ENCODE measurements around the gene POU2AF1. TPM values are rescaled to one million over a fixed set of nuclear protein-coding genes. Genes with fewer than 3 reads are reported as not detected.

POU2AF1 gene
- total and polyA plus RNA-seq, 2 of the 8 experiments (the other 6 are each of a cell fraction or from before 2014, with no cell fraction given) = not detected

- Histone ChIP-seq H3K4me1 (replicated peaks in 1 of 4; ENCODE audit: control insufficient read depth in 3 of 4, insufficient read depth in 4 of 4, low read length in 3 of 4) (peaks cover 0 to 7% (median 1%) of the 10 kb centered on the region in 4 experiments; a peak in 3 of 7 replicates), H3K9ac (replicated peaks in 1 of 4; ENCODE audit: extremely low read depth in 1 of 4, low read depth in 3 of 4, low read length in 3 of 4) (no peak overlapping the region), H2BK5ac (ENCODE audit: low read depth, low read length) (no peak overlapping the region), H4K8ac (ENCODE audit: extremely low read depth, insufficient read depth, low read length) (no peak overlapping the region), H3K27me3 (replicated peaks in 1 of 4; ENCODE audit: control insufficient read depth in 3 of 4, extremely low read depth in 1 of 4, insufficient read depth in 3 of 4, low read length in 3 of 4) (no peaks in the 10 kb centered on the region), H2AFZ (ENCODE audit: low read length) (no peak overlapping the region), H4K5ac (ENCODE audit: insufficient read length, low read depth, low read length) (no peak overlapping the region), H3K36me3 (ENCODE audit: control insufficient read depth in 2 of 4, insufficient read depth in 4 of 4, low read length in 3 of 4) (no peaks in the 10 kb centered on the region), H3K27ac (ENCODE audit: low read depth, low read length) (no peak overlapping the region), H2BK12ac (ENCODE audit: low read depth, low read length) (no peak overlapping the region), H3K56ac (replicated peaks; ENCODE audit: insufficient read length, low read depth, low read length) (no peak overlapping the region), H2BK20ac (ENCODE audit: low read length) (no peak overlapping the region), H3K4ac (replicated peaks; ENCODE audit: insufficient read length, low read depth, low read length) (no peak overlapping the region), H3K4me2 (ENCODE audit: insufficient read depth in 1 of 2, low read depth in 2 of 2, low read length in 2 of 2) (no peak overlapping the region), H3K9me3 (ENCODE audit: insufficient read depth in 2 of 2, low read depth in 1 of 2, low read length in 1 of 2) (no peaks in the 10 kb centered on the region), H2AK5ac (ENCODE audit: low read depth, low read length) (no peak overlapping the region), H4K20me1 (replicated peaks in 1 of 2; ENCODE audit: control insufficient read depth in 1 of 2, insufficient read depth in 2 of 2, low read length in 2 of 2) (no peaks in the 10 kb centered on the region), H3K4me3 (ENCODE audit: extremely low read depth in 1 of 4, insufficient read depth in 2 of 4, low read depth in 3 of 4, low read length in 4 of 4) (no peak overlapping the region), H3K14ac (ENCODE audit: insufficient read length) (no peak overlapping the region), H3K23ac (ENCODE audit: insufficient read length) (no peak overlapping the region), H4K91ac (replicated peaks; ENCODE audit: insufficient read length, low read length) (no peak overlapping the region), H3K79me1 (ENCODE audit: low read depth, low read length) (no peaks in the 10 kb centered on the region), H3K18ac (ENCODE audit: extremely low read depth, low read length) (no peak overlapping the region), H2BK15ac (ENCODE audit: low read length) (no peak overlapping the region), H2BK120ac (replicated peaks; ENCODE audit: low read depth, low read length) (no peak overlapping the region), H3K23me2 (ENCODE audit: low read depth, low read length) (no peaks in the 10 kb centered on the region), H3K79me2 (ENCODE audit: control insufficient read depth in 1 of 2, insufficient read depth in 2 of 2, low read length in 2 of 2) (no peaks in the 10 kb centered on the region)
- POLR2A ChIA-PET (ENCODE audit: partially characterized antibody) = no interaction called here
- FAIRE-seq = no peak
- CTCF ChIA-PET (ENCODE audit: partially characterized antibody) = interaction anchor here (0.6 to 3.2 kb wide), 6 partner anchors 17 to 96 kb away, joined by 3 to 7 read pairs (median 4); partner anchors contain the start of gene POU2AF3
- WGBS, 2 experiments (ENCODE audit: extremely low coverage in 1 of 2, insufficient coverage in 1 of 2, insufficient read length in 1 of 2, insufficient replicate concordance in 2 of 2, low coverage in 1 of 2, low lambda C conversion rate in 2 of 2, missing lambda C conversion rate in 1 of 2) = 90% methylated on average over 4 of the region's 4 CpGs; no CpG with 5 or more reads in 1 of the 2 experiments
- no peak for DNase-seq (ENCODE audit: low read depth in 1 of 2, low spot score in 2 of 2)
- TF ChIP-seq RBBP5 (IDR thresholded peaks at IDR 0.05; ENCODE audit: borderline replicate concordance, low read depth, low read length) (no peak), RXRA (IDR thresholded peaks at IDR 0.05; ENCODE audit: insufficient read depth, low read depth, low read length) (no peak), TEAD4 (IDR thresholded peaks at IDR 0.05; ENCODE audit: low read depth, low read length) (no peak), ATF3 (IDR thresholded peaks at IDR 0.05; ENCODE audit: insufficient read depth, low read depth, low read length) (no peak), GABPA (IDR thresholded peaks at IDR 0.05; ENCODE audit: borderline replicate concordance, insufficient read depth, low read length) (no peak), ASH2L (IDR thresholded peaks at IDR 0.05; ENCODE audit: low read length) (no peak), RFX5 (IDR thresholded peaks at IDR 0.05; ENCODE audit: borderline replicate concordance, low read depth, low read length) (no peak), CHD1 (IDR thresholded peaks at IDR 0.05; ENCODE audit: low read depth, low read length) (no peak), EGR1 (IDR thresholded peaks at IDR 0.05; ENCODE audit: borderline replicate concordance, low read depth, low read length) (no peak)
These were observed 47.2 kb downstream of the POU2AF1 start for GRCh38 chr11:111331711-111332479.

Measured in H1 (cell line).